Subcutaneous adipose tissue (tissue), 4 donors: ENCODE data around the gene RSBN1L. TPM values are rescaled to one million over a fixed set of nuclear protein-coding genes. Genes with fewer than 3 reads are reported as not detected.

ENCODE experiments used
- CTCF ChIP-seq: fragments of 450-650 bp; IDR thresholded peaks from one replicate; pipeline ENCODE4 v1.5.1; 2016; ENCODE audit warnings: low read depth, mild to moderate bottlenecking, control low read depth, antibody characterized with exemption, moderate library complexity
- total RNA-seq, 4 donors: library from RNA; depleted of rRNA; stranded (reverse); fragments of >200 nt; gene quantifications; one replicate each; pipeline ENCODE4 v1.1.0, GENCODE V29; 2016

The RSBN1L gene
- total RNA-seq, 4 donors from 2014 or later, result 16.0 to 20.6 (median 18.5) TPM

GRCh38 chr7:77690289-77690688 is 6.0 kb upstream of the RSBN1L start:
- TF ChIP-seq CTCF, result no peak

- no peak for TF ChIP-seq CTCF
Observed at GRCh38 chr7:77691892-77692491, 4.3 kb upstream of the RSBN1L start.

GRCh38 chr7:77693830-77694583 is 2.3 kb upstream of the RSBN1L start:
- TF ChIP-seq CTCF, result no peak

- TF ChIP-seq CTCF, result no peak
Observed at GRCh38 chr7:77696643-77697534, 630 bp downstream of the RSBN1L start.

- TF ChIP-seq CTCF, result no peak
Observed at GRCh38 chr7:77697535-77697831, 1.2 kb downstream of the RSBN1L start.

GRCh38 chr7:77698042-77698625 is 1.9 kb downstream of the RSBN1L start:
- no peak for TF ChIP-seq CTCF

GRCh38 chr7:77699056-77699455 is 2.8 kb downstream of the RSBN1L start:
- no peak for TF ChIP-seq CTCF
